ENCODE measurements around the gene PLPPR5. TPM values are rescaled to one million over a fixed set of nuclear protein-coding genes. Genes with fewer than 3 reads are reported as not detected.

The PLPPR5 gene
- total RNA-seq, 1 donor from 2014 or later: 0.50 TPM

- no peak overlapping the region for H3K4me3 ChIP-seq (ENCODE audit: low read depth, low read length)
- H3K36me3 ChIP-seq (ENCODE audit: control insufficient read depth, insufficient read depth, low read length): no peaks in the 10 kb centered on the region
- TF ChIP-seq CTCF (IDR thresholded peaks at IDR 0.05; ENCODE audit: insufficient read depth, low read length, poor library complexity, severe bottlenecking): no peak
- no peaks in the 10 kb centered on the region for H3K27me3 ChIP-seq (ENCODE audit: control insufficient read depth, insufficient read depth, low read length)
- no peak for DNase-seq (ENCODE audit: low read depth)
Measured at GRCh38 chr1:98854137-98854536, 150.5 kb downstream of the PLPPR5 start.

GRCh38 chr1:98849969-98850636 is 154.6 kb downstream of the PLPPR5 start:
- H3K36me3 ChIP-seq (ENCODE audit: control insufficient read depth, insufficient read depth, low read length): no peaks in the 10 kb centered on the region
- no peak for TF ChIP-seq CTCF (IDR thresholded peaks at IDR 0.05; ENCODE audit: insufficient read depth, low read length, poor library complexity, severe bottlenecking)
- H3K4me3 ChIP-seq (ENCODE audit: low read depth, low read length): no peak overlapping the region
- no peaks in the 10 kb centered on the region for H3K27me3 ChIP-seq (ENCODE audit: control insufficient read depth, insufficient read depth, low read length)
- no peak for DNase-seq (ENCODE audit: low read depth)

- Histone ChIP-seq H3K36me3 (ENCODE audit: control insufficient read depth, insufficient read depth, low read length) (no peaks in the 10 kb centered on the region), H3K4me3 (ENCODE audit: low read depth, low read length) (no peak overlapping the region), H3K27me3 (ENCODE audit: control insufficient read depth, insufficient read depth, low read length) (no peaks in the 10 kb centered on the region)
- DNase-seq (ENCODE audit: low read depth): no peak
- no peak for TF ChIP-seq CTCF (IDR thresholded peaks at IDR 0.05; ENCODE audit: insufficient read depth, low read length, poor library complexity, severe bottlenecking)
Measured at GRCh38 chr1:98842241-98842640, 162.4 kb downstream of the PLPPR5 start.

Data from kidney epithelial cell (primary cell).